GM12878 (cell line): Measurements from ENCODE around the gene CUEDC1. TPM values are rescaled to one million over a fixed set of nuclear protein-coding genes. Genes with fewer than 3 reads are reported as not detected.

ENCODE experiments used
- CBX3 ChIP-seq: fragments of 200-600 bp; sonication (generic); IDR thresholded peaks from 2 replicates; pipeline ENCODE4 v1.6.1; 2016; ENCODE audit warnings: low read depth, borderline replicate concordance
- CBX5 ChIP-seq: sonication (generic); IDR thresholded peaks from 2 replicates; pipeline ENCODE4 v1.6.1; 2016; ENCODE audit warnings: low read depth, moderate library complexity, mild to moderate bottlenecking, inconsistent platforms
- CHD4 ChIP-seq: fragments of 200-600 bp; sonication (generic); IDR thresholded peaks from 2 replicates; pipeline ENCODE4 v1.6.1; 2016; ENCODE audit warnings: mild to moderate bottlenecking
- EP300 ChIP-seq, 2 experiments: fragments of 150-350 bp in 1 of 2; IDR thresholded peaks; 2 replicates each; pipeline ENCODE4 v1.6.1; 2011 to 2012; ENCODE audit warnings: low read depth in 2 of 2, low read length in 2 of 2, borderline replicate concordance in 1 of 2, improper control_type of control experiment in 1 of 2, inconsistent platforms in 1 of 2; ENCODE audit not compliant: control insufficient read depth in 1 of 2
- LARP7 ChIP-seq: fragments of 450-650 bp; IDR thresholded peaks from 2 replicates; pipeline ENCODE4 v1.6.1; 2017; ENCODE audit warnings: mild to moderate bottlenecking
- MYB ChIP-seq: fragments of 150-350 bp; IDR thresholded peaks from 2 replicates; pipeline ENCODE4 v1.6.1; 2014; ENCODE audit warnings: mild to moderate bottlenecking, low read depth, low read length, borderline replicate concordance
- NFYA ChIP-seq: IDR thresholded peaks from 2 replicates; pipeline ENCODE4 v1.6.1; 2011; ENCODE audit warnings: low read depth, mild to moderate bottlenecking, low read length, improper control_type of control experiment, borderline replicate concordance
- RBBP5 ChIP-seq: fragments of 200-600 bp; sonication (generic); conservative IDR thresholded peaks from 2 replicates; pipeline ENCODE4 v1.6.1; 2016
- RCOR1 ChIP-seq: conservative IDR thresholded peaks from 2 replicates; pipeline ENCODE4 v1.6.1; 2012; ENCODE audit warnings: low read depth, low read length, improper control_type of control experiment
- SMAD1 ChIP-seq: fragments of 450-650 bp; IDR thresholded peaks from 2 replicates; pipeline ENCODE4 v1.6.1; 2018; ENCODE audit warnings: mild to moderate bottlenecking, low read depth; ENCODE audit not compliant: partially characterized antibody
- SRF ChIP-seq, 2 experiments: IDR thresholded peaks; 2 replicates each; pipeline ENCODE4 v1.6.1; 2011; ENCODE audit warnings: low read depth in 2 of 2, low read length in 2 of 2, mild to moderate bottlenecking in 1 of 2, moderate library complexity in 1 of 2
- STAT3 ChIP-seq: IDR thresholded peaks from 2 replicates; pipeline ENCODE4 v1.6.1; 2011; ENCODE audit warnings: low read depth, low read length, improper control_type of control experiment
- TCF12 ChIP-seq: IDR thresholded peaks from 2 replicates; pipeline ENCODE4 v1.6.1; 2011; ENCODE audit warnings: low read depth, mild to moderate bottlenecking, low read length
- WRNIP1 ChIP-seq: IDR thresholded peaks from 2 replicates; pipeline ENCODE4 v1.6.1; 2011; ENCODE audit warnings: low read depth, low read length, improper control_type of control experiment, borderline replicate concordance
- ZNF207 ChIP-seq: fragments of 450-650 bp; IDR thresholded peaks from 2 replicates; pipeline ENCODE4 v1.6.1; 2014; ENCODE audit warnings: antibody characterized with exemption, mild to moderate bottlenecking, borderline replicate concordance
- ZNF384 ChIP-seq: IDR thresholded peaks from 2 replicates; pipeline ENCODE4 v1.6.1; 2012; ENCODE audit warnings: low read depth, mild to moderate bottlenecking, low read length, improper control_type of control experiment, borderline replicate concordance
- polyA plus RNA-seq, 11 experiments: library from polyadenylated mRNA; depleted of rRNA in 4 of 11; unstranded in 6 of 11; stranded (reverse) in 5 of 11; fragments of >200 nt; fragmentation: Nextera tagmentation in 4 of 11; fragmentation: Illumina TruSeq in 1 of 11; extraction: Ambion mirVana in 4 of 11; extraction: Trizol in 1 of 11; gene quantifications; 1 replicate in 1 of 11; 2 replicates in 10 of 11; pipeline versions ENCODE4 v1.2.1 to v1.2.3, GENCODE V29; 2011 to 2016; ENCODE audit warnings: inconsistent platforms in 2 of 11, missing spikeins in 2 of 11, low read depth in 1 of 11
- total RNA-seq, 4 experiments: library from RNA; depleted of rRNA in 3 of 4; stranded (reverse); fragments of >200 nt in 3 of 4; fragmentation: Illumina TruSeq in 1 of 4; extraction: Trizol in 1 of 4; gene quantifications; 2 replicates each; pipeline versions ENCODE4 v1.2.1 to v1.2.3, GENCODE V29; 2013 to 2021
- TF ChIP-seq, protein P1 (sequence below): IDR thresholded peaks from 2 replicates; pipeline ENCODE4 v1.6.1; 2011; ENCODE audit warnings: low read depth, mild to moderate bottlenecking, low read length, moderate library complexity, borderline replicate concordance; ENCODE audit errors: extremely low read depth
- TF ChIP-seq, protein P2 (sequence below): fragments of 450-650 bp; formaldehyde crosslinking; IDR thresholded peaks from 2 replicates; pipeline ENCODE4 v1.4.0; 2022; ENCODE audit warnings: mild to moderate bottlenecking, moderate library complexity
- TF ChIP-seq, protein P3 (sequence below): fragments of 450-650 bp; IDR thresholded peaks from 2 replicates; pipeline ENCODE4 v1.6.1; 2017; ENCODE audit warnings: borderline replicate concordance
- TF ChIP-seq, protein P4 (sequence below): fragments of 450-650 bp; IDR thresholded peaks from 2 replicates; pipeline ENCODE4 v1.6.1; 2017; ENCODE audit warnings: mild to moderate bottlenecking, low read depth, inconsistent platforms; ENCODE audit not compliant: poor library complexity, severe bottlenecking

CUEDC1 gene
- total and polyA plus RNA-seq, 10 of the 15 experiments (the other 5 are each of a cell fraction or from before 2014, with no cell fraction given): 0.24 to 7.4 (median 1.8) TPM

DNA sequence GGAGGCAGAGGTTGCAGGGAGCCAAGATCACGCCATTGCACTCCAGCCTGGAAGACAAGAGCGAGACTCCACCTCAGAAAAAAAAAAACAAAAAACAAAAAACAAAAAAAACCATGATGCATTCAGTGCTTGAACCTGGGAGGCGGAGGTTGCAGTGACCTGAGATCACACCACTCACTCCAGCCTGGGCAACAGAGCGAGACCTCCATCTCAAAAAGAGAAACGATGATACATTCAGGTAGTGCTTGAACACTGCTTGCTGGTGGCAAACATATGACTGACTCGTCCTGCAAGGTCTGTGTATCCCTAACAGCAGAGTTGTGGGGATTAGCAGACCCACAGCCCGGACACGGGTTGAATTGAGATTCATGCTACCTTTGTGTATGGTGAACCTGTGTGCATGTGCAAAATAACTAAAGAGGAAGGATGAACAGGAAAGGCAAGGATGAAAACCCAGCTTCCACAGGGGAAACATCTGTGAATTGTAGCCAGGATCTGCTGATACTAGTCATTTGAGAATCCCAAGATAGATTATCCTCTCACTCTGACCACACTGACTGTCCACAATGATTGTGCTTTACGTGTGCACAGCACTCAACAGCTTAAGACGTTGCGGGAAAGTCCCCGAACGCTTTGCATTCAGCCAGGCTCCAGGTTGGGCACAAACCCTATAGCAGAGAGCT lies 53.0 kb downstream of the CUEDC1 start (continued):
- no peak for TF ChIP-seq CBX5
- TF ChIP-seq, protein P1, sequence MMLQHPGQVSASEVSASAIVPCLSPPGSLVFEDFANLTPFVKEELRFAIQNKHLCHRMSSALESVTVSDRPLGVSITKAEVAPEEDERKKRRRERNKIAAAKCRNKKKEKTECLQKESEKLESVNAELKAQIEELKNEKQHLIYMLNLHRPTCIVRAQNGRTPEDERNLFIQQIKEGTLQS: no peak
- TF ChIP-seq, protein P2, sequence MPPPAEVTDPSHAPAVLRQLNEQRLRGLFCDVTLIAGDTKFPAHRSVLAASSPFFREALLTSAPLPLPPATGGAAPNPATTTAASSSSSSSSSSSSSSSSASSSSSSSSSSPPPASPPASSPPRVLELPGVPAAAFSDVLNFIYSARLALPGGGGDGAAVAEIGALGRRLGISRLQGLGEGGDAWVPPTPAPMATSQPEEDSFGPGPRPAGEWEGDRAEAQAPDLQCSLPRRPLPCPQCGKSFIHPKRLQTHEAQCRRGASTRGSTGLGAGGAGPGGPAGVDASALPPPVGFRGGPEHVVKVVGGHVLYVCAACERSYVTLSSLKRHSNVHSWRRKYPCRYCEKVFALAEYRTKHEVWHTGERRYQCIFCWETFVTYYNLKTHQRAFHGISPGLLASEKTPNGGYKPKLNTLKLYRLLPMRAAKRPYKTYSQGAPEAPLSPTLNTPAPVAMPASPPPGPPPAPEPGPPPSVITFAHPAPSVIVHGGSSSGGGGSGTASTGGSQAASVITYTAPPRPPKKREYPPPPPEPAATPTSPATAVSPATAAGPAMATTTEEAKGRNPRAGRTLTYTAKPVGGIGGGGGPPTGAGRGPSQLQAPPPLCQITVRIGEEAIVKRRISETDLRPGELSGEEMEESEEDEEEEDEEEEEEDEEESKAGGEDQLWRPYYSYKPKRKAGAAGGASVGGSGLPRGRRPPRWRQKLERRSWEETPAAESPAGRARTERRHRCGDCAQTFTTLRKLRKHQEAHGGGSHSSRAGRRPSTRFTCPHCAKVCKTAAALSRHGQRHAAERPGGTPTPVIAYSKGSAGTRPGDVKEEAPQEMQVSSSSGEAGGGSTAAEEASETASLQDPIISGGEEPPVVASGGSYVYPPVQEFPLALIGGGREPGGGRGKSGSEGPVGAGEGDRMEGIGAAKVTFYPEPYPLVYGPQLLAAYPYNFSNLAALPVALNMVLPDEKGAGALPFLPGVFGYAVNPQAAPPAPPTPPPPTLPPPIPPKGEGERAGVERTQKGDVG (CRISPR knock-in tag): no peak
- no peak for TF ChIP-seq LARP7
- TF ChIP-seq WRNIP1: no peak
- TF ChIP-seq RBBP5: no peak
- no peak for TF ChIP-seq MYB
- TF ChIP-seq, protein P3, sequence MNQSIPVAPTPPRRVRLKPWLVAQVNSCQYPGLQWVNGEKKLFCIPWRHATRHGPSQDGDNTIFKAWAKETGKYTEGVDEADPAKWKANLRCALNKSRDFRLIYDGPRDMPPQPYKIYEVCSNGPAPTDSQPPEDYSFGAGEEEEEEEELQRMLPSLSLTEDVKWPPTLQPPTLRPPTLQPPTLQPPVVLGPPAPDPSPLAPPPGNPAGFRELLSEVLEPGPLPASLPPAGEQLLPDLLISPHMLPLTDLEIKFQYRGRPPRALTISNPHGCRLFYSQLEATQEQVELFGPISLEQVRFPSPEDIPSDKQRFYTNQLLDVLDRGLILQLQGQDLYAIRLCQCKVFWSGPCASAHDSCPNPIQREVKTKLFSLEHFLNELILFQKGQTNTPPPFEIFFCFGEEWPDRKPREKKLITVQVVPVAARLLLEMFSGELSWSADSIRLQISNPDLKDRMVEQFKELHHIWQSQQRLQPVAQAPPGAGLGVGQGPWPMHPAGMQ: no peak
- peak in 1 of 2 experiments; percentile 75; a peak in 2 of 4 replicates for TF ChIP-seq SRF (IDR thresholded peaks at IDR 0.05; ENCODE audit: low read depth in 2 of 2, low read length in 2 of 2)
- TF ChIP-seq ZNF384: peak; percentile 63; the same call in 1 of the 2 replicates
- no peak for TF ChIP-seq STAT3
- TF ChIP-seq ZNF207: no peak
- 0 out of 2 replicates have a peak, but pooled peaks have one; percentile 65 for TF ChIP-seq RCOR1
- TF ChIP-seq EP300 (IDR thresholded peaks at IDR 0.05; ENCODE audit: borderline replicate concordance in 1 of 2, control insufficient read depth in 1 of 2, low read depth in 2 of 2, low read length in 2 of 2): peak in 1 of 2 experiments; percentile 27; a peak in 2 of 4 replicates
- no peak for TF ChIP-seq SMAD1
- no peak for TF ChIP-seq CHD4
- TF ChIP-seq NFYA: no peak
- TF ChIP-seq TCF12: peak; percentile 77
- no peak for TF ChIP-seq CBX3
- TF ChIP-seq, protein P4, sequence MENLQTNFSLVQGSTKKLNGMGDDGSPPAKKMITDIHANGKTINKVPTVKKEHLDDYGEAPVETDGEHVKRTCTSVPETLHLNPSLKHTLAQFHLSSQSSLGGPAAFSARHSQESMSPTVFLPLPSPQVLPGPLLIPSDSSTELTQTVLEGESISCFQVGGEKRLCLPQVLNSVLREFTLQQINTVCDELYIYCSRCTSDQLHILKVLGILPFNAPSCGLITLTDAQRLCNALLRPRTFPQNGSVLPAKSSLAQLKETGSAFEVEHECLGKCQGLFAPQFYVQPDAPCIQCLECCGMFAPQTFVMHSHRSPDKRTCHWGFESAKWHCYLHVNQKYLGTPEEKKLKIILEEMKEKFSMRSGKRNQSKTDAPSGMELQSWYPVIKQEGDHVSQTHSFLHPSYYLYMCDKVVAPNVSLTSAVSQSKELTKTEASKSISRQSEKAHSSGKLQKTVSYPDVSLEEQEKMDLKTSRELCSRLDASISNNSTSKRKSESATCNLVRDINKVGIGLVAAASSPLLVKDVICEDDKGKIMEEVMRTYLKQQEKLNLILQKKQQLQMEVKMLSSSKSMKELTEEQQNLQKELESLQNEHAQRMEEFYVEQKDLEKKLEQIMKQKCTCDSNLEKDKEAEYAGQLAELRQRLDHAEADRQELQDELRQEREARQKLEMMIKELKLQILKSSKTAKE: peak; percentile 79
